Inferior parietal cortex (tissue), 1 donor: Measurements from ENCODE around the gene TMEM235.

Experiments used
- DNase-seq: peaks from one replicate; pipeline ENCODE4 v3.0.0-alpha.2; 2016; ENCODE audit errors: extremely low spot score

The TMEM235 gene

DNA sequence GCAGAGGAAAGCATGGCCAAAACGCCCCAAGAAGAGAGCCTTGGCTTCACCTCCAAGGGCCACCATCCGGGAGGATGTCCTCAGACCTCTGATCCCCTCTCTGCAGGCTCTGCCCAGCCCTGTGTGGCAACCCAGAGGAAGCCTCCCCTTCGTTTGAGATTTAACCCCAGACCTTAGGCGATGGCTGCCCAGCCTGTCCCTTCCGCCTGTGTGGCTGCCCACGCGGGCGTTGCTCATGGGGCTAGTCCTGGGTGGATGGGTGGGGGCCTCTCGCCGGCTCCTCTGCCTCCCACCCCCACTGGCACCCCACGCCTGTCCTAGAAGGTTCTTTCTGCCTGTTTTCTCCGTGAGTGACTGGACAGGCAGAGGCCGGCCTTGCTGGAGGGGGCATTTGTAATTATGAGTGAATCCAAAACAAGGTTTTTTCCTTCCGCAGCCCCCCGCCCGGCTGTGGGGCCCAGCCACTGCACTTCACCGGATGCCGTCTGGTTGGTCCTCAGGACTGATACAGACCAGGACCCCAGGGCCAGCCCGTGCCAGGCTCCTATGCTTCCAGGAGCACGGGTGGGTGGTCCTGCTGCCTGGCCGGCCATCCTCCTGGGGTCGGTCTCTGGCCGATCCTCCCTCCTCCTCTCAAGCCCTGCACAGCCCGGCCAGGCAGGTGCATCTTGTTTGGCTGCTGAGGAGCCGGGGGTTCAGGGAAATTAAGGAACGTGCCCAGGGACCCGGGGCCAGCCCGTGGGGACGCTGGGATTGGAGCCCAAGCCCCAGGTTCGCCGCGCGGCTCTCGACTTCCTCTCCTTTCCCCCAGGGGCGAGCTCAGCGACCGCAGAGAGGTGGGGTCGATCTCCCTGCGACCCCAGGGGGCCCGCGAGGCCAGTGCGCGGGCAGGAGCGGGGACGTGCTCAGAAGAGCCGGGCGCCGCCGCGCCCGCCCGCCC, at the start of gene TMEM235:
Gene TMEM235, plus strand, starts transcription at position 636 of the 940 bp plus-strand sequence. CDS start 393 bp downstream, outside the sequence.
- DNase-seq: no peak

DNA sequence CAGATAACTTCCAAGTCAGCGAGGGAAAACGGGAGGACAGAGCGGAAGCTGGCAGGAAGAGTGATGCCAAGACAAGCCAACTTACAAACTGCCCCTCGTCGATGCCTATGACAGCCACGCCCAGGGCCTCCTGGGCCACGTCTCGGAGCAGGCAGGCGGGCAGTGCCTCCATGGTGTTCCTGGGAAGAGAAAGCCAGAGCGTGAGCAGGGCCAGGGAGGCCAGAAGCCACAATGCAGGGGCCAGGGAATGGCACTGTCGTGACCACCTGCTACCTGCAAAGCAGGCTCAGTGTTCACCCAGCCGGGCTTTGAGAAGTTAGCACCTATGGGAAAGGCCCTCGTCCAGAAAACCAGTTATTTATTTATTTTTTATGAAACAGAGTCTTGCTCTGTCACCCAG, 48.9 kb upstream of the TMEM235 start:
- DNase-seq: no peak

DNA sequence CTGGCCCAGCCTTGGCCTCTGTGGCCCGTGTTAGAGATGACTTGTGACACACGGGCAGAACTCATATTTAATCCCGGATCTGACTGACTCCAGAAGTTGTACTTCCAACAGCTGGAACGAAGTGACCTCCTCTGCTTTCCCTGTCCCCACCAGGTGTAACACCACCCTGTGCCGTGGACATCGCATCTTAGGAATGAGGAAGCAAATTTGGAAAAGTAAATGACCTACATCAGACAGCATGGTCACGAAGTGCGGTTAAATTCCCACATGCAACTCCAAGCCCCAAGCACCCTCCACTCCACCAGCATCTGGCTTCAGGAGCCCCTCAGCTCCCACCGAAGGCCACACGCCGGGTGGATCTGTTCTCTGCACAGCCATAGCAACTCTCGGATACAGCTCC, 47.5 kb upstream of the TMEM235 start:
- DNase-seq: no peak

DNA sequence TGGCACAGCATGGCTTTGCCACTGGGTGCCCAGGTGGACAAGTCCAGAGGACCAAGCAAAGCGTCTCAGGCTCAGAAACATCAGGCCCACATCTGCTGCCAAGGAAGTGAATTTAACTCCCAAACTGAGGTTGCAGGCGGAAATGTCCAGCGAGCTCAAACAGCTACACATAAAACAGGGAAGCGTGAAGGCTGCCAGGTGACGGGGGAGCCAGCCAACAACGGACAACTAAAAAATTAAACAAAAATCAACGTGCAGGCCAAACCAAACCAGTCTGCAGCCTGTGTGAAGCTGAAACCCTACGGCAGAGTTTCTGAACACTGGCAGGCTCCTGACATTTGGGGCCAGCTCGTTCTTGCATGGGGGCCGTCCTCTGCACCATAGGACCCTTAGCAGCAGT, 47.1 kb upstream of the TMEM235 start:
- no peak for DNase-seq

DNA sequence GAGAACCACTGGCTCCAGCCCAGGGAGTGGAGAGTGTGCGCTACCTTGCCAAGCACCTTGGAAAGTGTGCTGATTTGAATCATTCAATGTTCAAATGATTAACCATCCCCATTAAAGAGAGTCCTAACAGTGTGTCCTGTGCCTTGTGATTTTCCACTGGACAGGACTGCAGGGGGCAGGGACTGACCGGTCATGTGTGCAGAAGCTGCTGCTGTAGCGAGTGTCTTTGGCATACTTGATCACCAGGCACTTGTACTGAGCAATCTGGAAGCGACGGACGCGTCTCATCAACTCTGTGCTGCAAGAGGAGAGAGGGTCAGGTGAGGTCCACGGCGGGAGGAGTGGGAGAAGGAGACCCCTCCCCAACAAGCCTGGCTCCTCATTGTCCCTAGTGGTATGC, 46.6 kb upstream of the TMEM235 start:
- DNase-seq: no peak

DNA sequence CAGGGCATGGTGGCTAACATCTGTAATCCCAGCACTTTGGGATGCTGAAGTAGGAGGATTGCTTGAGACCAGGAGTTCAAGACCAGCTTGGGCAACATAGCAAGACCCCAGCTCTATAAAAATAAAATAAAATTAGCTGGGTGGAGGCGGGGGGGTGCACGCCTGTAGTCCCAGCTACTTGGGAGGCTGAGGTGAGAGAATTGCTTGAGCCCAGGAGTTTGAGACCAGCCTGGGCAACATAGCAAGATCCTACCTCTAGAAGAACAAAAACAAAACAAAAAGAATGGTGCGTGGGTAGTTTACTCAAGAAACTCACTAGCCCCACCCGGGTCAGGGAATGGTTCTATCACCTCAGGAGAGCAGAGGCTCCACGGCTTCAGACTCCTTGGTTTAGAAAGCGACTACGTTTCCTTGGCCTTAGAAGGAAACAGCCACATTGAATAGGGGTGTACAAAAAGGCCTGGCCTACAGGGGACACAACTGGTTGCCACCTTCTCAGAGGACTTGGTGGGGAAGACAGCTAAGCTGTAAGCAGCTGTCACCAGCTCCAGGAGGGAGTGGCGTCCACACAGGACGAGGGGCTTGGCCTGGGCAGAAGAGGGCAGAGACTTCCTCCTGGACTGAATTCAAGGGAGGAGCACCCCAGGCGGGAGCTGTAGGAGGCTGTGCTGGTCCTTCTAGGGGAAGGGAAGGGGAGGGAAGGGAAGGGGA, 45.3 kb upstream of the TMEM235 start:
- DNase-seq: no peak

DNA sequence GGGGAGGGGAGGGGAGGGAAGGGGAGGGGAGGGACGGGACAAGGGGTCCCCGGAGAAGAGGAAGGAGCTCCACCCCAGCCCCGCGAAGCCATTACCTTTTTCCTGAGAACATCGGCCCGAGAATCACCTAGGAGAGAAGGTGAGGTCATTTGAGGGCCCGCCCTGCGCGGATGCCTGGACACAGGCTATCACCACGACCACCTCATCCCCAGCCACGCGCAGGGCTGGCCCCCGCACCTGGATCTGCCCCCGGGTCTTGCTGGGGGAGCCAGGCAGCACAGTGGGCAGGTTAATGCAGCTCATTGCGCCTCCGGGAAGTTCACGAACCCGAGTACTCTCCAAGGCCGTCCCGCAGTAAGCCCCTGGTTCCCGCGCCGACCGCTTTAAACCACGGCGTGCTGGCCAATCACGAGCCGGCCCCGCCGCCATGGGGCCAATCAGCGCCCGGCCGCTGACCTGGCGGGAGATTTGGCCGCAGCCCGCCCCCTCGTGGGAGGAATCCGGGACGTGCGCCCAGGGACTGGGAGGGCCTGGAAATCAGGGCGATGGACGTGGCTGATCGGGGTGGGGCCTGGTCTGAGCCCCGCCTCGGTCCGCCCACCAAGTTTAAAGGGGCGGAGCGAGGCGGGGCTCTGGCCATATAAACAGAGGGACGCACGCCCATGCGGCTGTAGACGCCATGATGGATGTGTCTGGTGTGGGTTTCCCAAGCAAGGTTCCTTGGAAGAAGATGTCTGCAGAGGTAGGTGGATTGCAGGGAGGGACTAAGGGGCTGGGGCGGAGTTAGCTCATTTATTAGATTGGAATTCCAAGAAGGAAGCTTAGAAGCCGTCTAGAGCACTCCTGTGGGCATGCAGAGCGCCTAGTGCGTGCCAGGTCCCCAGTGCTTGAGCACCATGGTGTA, 44.5 kb upstream of the TMEM235 start, which contains the start of the genes AFMID and TK1:
Gene AFMID, plus strand, starts transcription at position 671 of the 904 bp plus-strand sequence. Its CDS starts 9 bp downstream, at position 680.
Gene TK1, minus strand, starts transcription at position 361 of the 904 bp plus-strand sequence. Its CDS starts 58 bp downstream, at position 303.
- DNase-seq: peak; percentile 96

DNA sequence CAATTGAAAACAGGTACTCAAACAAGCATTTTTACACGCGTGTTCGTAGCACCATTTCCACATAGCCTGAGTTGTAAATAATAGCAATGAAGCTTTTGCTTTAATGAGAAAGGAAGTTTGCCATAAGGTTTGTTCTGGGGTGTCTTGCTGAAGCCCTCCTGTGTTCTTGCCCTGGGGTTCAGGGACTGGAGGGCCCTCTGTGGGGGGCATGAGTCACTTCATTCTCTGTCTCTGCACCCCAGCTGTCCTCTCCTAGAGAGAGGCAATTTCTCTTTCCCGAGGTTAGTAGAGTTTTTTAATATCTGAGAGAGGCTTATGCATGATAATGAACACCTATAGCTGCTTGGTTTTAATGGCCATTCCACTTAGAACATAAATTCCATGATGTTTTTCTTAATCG, 34.7 kb upstream of the TMEM235 start:
- no peak for DNase-seq

DNA sequence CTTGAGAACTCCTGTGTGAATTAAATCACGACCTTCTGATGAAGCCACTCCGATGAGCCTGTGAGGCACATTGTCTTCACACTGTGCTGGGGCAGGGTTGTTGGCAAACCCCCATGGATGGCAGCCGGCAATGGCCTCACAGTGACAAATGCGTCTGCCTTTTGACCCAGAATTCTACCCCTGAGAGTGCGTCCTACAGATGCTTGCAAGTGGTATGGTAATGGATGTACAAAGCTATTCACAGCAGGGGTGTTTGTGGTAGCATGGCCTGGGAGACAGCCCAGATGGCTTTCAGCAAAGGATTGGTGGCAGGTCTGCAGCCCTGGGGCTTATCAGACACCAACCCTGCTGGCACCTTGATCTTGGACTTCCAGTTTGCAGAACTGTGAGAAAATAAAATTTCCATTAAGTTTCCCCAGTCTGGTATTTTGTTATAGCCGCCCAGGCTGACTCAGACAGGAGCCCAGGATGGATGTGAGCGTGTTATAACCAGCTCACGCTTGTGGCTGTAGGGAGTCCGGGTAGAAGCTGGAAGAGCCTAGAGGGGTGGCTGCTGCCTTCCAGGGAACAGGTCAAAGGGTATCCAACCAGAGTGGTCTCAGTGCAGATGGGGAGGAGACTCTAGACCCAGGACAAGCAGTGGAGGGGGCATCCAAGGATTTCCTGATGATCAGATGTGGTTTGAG, 34.1 kb upstream of the TMEM235 start:
- DNase-seq: no peak

DNA sequence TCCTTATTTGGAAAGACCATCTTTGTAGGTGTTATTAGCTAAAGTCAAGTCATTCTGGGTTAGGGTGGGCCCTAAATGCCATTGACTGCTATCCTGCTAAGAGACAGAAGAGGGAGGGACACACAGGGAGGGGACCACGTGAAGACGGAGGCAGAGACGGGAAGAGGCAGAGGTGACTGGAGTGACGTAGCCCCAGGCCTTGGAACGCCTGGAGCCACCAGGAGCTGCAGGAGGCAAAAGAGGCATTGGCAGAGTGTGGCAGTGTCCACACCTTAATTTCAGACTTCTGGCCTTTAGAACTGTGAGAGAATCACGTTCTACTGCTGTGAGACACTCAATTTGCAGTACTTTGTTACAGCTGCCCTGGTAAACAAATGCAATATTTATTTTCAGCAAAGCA, 31.0 kb upstream of the TMEM235 start:
- no peak for DNase-seq

DNA sequence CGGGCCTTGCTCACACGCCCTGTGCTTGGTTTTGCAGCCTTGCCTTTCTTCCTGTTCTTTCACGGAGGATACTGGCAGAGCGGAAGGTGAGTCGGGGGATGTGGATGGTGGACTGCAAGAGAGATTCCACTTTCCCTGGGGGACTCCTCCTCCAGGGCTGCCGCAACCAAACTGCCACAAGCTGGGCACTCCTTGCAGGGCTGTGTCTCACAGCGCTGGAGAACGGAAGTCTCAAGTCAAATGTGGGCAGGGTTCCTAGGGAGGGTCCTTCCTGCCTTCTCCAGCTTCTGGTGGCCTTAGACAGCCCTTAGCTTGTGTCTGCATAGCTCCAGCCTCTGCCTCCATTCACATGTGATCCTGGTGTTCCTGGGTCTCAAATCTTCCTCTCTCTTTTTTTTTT, 28.8 kb upstream of the TMEM235 start:
- DNase-seq: no peak

DNA sequence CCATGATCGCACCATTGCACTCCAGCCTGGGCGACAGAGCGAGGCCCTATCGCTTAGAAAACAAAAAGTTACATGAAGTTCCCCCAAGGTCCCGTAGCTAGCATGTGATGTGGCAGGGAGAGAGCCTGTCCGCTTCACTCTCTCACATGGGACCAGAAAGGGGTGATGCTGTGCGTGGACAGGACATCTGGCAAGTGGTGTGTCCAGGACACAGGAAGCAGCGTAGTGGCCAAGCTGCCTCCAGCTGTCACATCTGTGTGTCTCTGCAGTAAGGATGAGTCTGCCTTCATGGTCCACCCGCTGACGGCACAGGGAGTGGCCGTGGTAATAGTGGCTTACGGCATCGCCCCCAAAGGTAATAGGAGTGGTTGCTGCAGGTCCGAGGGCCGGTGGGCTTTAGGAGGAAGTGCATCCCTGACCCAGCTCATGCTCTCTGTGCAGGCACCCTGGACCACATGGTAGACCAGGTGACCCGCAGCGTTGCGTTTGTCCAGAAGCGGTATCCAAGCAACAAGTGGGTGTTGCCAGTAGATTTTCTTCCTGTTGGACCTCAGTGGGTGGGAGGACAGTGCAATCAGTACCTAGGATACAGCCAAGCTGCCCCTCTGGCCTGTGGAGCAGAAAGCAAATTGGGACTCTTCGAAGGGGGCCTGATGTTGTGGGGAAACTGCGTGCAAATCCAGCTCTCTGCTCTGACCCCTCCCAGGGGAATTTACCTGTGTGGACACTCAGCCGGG, 26.9 kb upstream of the TMEM235 start:
- no peak for DNase-seq

DNA sequence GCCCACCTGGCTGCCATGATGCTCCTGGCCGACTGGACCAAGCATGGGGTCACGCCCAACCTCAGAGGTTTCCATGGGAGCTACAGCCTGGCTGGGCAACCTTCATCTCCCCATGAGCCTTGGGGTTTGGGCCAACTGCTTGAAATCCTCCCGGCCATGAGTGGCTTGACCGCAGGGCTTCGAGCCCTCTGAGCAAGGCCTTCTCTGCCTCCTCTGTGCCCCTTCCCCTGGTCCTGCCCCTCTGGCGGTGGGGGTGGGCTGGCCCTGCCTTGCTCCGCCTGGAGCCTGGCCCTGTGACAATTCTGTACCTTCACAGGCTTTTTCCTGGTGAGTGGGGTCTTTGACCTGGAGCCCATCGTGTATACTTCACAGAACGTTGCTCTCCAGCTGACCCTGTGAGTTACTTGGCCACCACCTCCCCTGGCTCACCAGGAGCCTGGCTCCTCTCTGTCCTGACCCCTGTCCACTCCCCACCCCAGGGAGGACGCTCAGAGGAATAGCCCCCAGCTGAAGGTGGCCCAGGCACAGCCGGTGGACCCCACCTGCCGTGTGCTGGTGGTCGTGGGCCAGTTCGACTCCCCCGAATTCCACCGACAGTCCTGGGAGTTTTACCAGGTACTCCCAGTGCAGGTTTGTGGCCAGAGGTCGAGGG, 26.2 kb upstream of the TMEM235 start:
- no peak for DNase-seq

DNA sequence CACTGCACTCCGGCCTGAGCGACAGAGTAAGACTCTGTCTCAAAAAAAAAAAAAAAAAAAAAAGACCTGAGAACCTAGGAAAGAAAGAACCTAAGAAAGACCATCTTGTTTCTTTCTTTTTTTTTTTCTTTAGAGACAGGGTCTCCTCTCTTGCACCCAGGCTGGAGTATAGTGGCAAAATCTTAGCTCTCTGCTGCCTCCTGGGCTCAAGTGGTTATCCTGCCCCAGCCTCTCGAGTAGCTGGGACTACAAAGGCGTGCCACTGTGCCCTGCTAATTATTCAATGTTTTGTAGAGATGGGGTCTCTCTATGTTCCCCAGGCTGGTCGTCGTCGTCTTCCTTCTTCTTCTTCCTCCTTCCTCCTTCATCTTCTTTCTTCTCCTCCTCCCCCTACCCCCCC, 25.1 kb upstream of the TMEM235 start:
- DNase-seq: no peak

DNA sequence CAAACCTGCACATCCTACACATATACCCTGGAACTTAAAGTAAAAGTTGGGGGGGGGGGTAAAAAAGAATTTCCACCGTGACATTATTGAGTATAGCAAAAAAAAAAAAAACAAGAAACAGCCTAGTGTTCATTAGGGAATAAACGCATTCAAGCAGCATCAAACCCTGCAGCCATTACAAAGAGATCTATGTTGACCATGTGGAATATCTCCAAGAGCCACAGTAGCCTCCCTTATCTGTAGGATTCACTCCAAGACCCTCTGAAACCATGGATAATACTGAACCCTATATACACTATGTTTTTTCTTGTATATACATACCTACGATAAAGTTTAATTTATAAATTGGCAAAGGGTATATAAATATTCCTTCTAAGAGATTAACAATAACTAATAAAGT, 22.9 kb upstream of the TMEM235 start:
- DNase-seq: no peak

DNA sequence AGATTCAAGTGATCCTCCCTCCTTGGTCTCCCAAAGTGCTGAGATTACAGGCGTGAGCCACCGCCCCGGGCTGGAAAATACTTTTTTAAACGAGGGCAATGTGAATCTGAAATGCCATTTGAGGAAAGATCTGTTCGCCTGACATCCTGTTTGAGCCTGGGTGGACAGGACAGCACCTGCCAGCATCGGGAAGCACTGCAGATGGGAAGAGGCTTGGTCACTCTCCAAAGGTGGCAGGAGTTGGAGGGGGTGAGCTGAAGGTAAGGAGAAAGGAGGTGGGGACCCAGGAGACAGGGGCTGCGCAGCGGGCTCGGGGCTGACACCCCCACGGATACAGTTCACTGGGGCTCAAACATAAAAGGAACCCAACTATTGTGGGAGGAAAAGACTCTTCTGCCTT, 21.3 kb upstream of the TMEM235 start:
- no peak for DNase-seq

DNA sequence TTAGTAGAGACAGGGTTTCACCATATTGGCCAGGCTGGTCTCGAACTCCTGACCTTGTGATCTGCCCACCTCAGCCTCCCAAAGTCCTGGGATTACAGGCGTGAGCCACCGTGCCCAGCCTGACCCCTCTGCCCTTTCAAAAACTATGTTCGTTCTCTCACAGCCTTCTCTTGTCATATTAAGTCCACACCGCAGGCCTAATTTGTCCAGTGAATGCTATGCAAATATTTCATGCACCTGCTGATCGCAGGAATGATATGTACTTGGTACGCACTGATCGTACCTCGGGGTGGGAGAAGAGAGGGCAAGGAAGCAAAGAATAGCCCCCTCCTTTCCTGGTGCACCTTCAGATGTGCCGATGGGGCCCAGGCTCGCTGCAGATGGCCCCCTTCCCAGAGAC, 20.4 kb upstream of the TMEM235 start:
- DNase-seq: no peak

DNA sequence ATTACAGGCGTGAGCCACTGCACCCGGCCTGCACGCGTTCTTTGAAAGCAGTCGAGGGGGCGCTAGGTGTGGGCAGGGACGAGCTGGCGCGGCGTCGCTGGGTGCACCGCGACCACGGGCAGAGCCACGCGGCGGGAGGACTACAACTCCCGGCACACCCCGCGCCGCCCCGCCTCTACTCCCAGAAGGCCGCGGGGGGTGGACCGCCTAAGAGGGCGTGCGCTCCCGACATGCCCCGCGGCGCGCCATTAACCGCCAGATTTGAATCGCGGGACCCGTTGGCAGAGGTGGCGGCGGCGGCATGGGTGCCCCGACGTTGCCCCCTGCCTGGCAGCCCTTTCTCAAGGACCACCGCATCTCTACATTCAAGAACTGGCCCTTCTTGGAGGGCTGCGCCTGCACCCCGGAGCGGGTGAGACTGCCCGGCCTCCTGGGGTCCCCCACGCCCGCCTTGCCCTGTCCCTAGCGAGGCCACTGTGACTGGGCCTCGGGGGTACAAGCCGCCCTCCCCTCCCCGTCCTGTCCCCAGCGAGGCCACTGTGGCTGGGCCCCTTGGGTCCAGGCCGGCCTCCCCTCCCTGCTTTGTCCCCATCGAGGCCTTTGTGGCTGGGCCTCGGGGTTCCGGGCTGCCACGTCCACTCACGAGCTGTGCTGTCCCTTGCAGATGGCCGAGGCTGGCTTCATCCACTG, 17.3 kb upstream of the TMEM235 start, which contains the start of gene BIRC5:
Gene BIRC5, plus strand, starts transcription at position 238 of the 690 bp plus-strand sequence. Its CDS starts 64 bp downstream, at position 302.
- DNase-seq: peak; percentile 86

DNA sequence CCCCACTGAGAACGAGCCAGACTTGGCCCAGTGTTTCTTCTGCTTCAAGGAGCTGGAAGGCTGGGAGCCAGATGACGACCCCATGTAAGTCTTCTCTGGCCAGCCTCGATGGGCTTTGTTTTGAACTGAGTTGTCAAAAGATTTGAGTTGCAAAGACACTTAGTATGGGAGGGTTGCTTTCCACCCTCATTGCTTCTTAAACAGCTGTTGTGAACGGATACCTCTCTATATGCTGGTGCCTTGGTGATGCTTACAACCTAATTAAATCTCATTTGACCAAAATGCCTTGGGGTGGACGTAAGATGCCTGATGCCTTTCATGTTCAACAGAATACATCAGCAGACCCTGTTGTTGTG, 16.7 kb upstream of the TMEM235 start:
- DNase-seq: no peak
